ENCODE data around the gene ADGRF4.

ADGRF4 gene

GRCh38 chr6:47653706-47654105 is 44.7 kb upstream of the ADGRF4 start:
- Histone ChIP-seq H3K27me3 (ENCODE audit: insufficient read depth, low read length) (no peaks in the 10 kb centered on the region), H4K20me1 (ENCODE audit: insufficient read depth, low read length) (no peaks in the 10 kb centered on the region), H2AFZ (ENCODE audit: low read length) (no peak overlapping the region), H3K79me2 (ENCODE audit: insufficient read depth, low read length) (no peaks in the 10 kb centered on the region), H3K4me2 (ENCODE audit: low read length) (no peak overlapping the region), H3F3A (ENCODE audit: insufficient read depth, low read length) (no peaks in the 10 kb centered on the region), H3K9ac (ENCODE audit: low read length) (no peak overlapping the region), H3K9me2 (ENCODE audit: low read depth, low read length) (no peaks in the 10 kb centered on the region), H3K4me3 (ENCODE audit: low read depth, low read length, poor library complexity, severe bottlenecking) (no peak overlapping the region), H3K4me1 (ENCODE audit: insufficient read depth, low read length, severe bottlenecking) (no peaks in the 10 kb centered on the region), H3K36me3 (ENCODE audit: insufficient read depth, low read length) (no peaks in the 10 kb centered on the region), H3K9me3 (ENCODE audit: low read length) (no peaks in the 10 kb centered on the region), H3K27ac (ENCODE audit: low read depth, low read length, poor library complexity, severe bottlenecking) (no peak overlapping the region)
- TF ChIP-seq, protein P1, sequence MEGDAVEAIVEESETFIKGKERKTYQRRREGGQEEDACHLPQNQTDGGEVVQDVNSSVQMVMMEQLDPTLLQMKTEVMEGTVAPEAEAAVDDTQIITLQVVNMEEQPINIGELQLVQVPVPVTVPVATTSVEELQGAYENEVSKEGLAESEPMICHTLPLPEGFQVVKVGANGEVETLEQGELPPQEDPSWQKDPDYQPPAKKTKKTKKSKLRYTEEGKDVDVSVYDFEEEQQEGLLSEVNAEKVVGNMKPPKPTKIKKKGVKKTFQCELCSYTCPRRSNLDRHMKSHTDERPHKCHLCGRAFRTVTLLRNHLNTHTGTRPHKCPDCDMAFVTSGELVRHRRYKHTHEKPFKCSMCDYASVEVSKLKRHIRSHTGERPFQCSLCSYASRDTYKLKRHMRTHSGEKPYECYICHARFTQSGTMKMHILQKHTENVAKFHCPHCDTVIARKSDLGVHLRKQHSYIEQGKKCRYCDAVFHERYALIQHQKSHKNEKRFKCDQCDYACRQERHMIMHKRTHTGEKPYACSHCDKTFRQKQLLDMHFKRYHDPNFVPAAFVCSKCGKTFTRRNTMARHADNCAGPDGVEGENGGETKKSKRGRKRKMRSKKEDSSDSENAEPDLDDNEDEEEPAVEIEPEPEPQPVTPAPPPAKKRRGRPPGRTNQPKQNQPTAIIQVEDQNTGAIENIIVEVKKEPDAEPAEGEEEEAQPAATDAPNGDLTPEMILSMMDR (IDR thresholded peaks at IDR 0.05; ENCODE audit: low read length): no peak
- no peak for TF ChIP-seq EZH2 (IDR thresholded peaks at IDR 0.05; ENCODE audit: borderline replicate concordance, low read length)

DNA sequence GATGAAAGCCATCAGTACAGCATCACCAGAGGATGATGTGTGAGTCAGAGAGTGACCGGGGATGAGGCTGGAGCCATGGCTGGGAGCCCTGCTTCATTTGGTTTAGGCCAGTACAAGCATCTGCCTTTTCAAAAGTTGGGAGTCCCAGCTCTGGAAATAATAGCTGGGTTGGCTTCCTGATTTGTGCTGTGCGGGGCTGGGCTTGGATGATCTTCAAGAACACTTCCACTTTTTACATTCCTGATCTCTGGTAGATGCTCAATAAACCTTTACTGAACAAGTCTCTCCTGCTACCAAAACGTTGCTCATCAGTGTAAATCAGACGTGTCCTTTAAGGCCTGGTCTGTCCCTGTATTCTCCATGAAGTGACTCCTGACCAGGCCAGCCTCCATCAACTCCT is 44.1 kb upstream of the ADGRF4 start:
- Histone ChIP-seq H3K4me1 (ENCODE audit: insufficient read depth, low read length, severe bottlenecking) (no peaks in the 10 kb centered on the region), H3K27ac (ENCODE audit: low read depth, low read length, poor library complexity, severe bottlenecking) (no peak overlapping the region), H3K9me2 (ENCODE audit: low read depth, low read length) (no peaks in the 10 kb centered on the region), H4K20me1 (ENCODE audit: insufficient read depth, low read length) (no peaks in the 10 kb centered on the region), H3K27me3 (ENCODE audit: insufficient read depth, low read length) (no peaks in the 10 kb centered on the region), H3K9ac (ENCODE audit: low read length) (no peak overlapping the region), H3K4me2 (ENCODE audit: low read length) (no peak overlapping the region), H2AFZ (ENCODE audit: low read length) (no peak overlapping the region), H3K9me3 (ENCODE audit: low read length) (no peaks in the 10 kb centered on the region), H3K79me2 (ENCODE audit: insufficient read depth, low read length) (no peaks in the 10 kb centered on the region), H3K4me3 (ENCODE audit: low read depth, low read length, poor library complexity, severe bottlenecking) (no peak overlapping the region), H3K36me3 (ENCODE audit: insufficient read depth, low read length) (no peaks in the 10 kb centered on the region), H3F3A (ENCODE audit: insufficient read depth, low read length) (no peaks in the 10 kb centered on the region)
- TF ChIP-seq EZH2 (IDR thresholded peaks at IDR 0.05; ENCODE audit: borderline replicate concordance, low read length): no peak
- TF ChIP-seq, protein P1 (IDR thresholded peaks at IDR 0.05; ENCODE audit: low read length): no peak

- Histone ChIP-seq H3K4me3 (ENCODE audit: low read depth, low read length, poor library complexity, severe bottlenecking) (no peak overlapping the region), H3K27ac (ENCODE audit: low read depth, low read length, poor library complexity, severe bottlenecking) (no peak overlapping the region), H3K9me3 (ENCODE audit: low read length) (no peaks in the 10 kb centered on the region), H2AFZ (ENCODE audit: low read length) (no peak overlapping the region), H3K79me2 (ENCODE audit: insufficient read depth, low read length) (no peaks in the 10 kb centered on the region), H3K9ac (ENCODE audit: low read length) (no peak overlapping the region), H3K4me1 (ENCODE audit: insufficient read depth, low read length, severe bottlenecking) (no peaks in the 10 kb centered on the region), H3K36me3 (ENCODE audit: insufficient read depth, low read length) (no peaks in the 10 kb centered on the region), H3K4me2 (ENCODE audit: low read length) (no peak overlapping the region), H3F3A (ENCODE audit: insufficient read depth, low read length) (no peaks in the 10 kb centered on the region), H3K9me2 (ENCODE audit: low read depth, low read length) (no peaks in the 10 kb centered on the region), H4K20me1 (ENCODE audit: insufficient read depth, low read length) (no peaks in the 10 kb centered on the region), H3K27me3 (ENCODE audit: insufficient read depth, low read length) (no peaks in the 10 kb centered on the region)
- no peak for TF ChIP-seq EZH2 (IDR thresholded peaks at IDR 0.05; ENCODE audit: borderline replicate concordance, low read length)
- TF ChIP-seq, protein P1 (IDR thresholded peaks at IDR 0.05; ENCODE audit: low read length): no peak
Measured at GRCh38 chr6:47655719-47656595, 42.4 kb upstream of the ADGRF4 start.

Data from OCI-LY1 (cell line).